Cardiac muscle cell (in vitro differentiated cells and primary cell): ENCODE data around the gene SETDB2. TPM values are rescaled to one million over a fixed set of nuclear protein-coding genes. Genes with fewer than 3 reads are reported as not detected.

ENCODE experiments used
- DNase-seq, 2 donors: peaks; one replicate each; pipeline versions ENCODE4 v3.0.0 to v3.0.0-alpha.2; 2010 to 2017; ENCODE audit warnings: low read depth in 1 of 2, low spot score in 1 of 2
- H3K27ac ChIP-seq: fragments of 200-600 bp; sonication (generic); 2 replicates; pipeline ENCODE4 v1.5.1; 2016
- H3K27me3 ChIP-seq: fragments of 200-600 bp; sonication (generic); 2 replicates; pipeline ENCODE4 v1.6.0; 2016; ENCODE audit warnings: control low read depth
- H3K36me3 ChIP-seq: fragments of 200-600 bp; sonication (generic); 2 replicates; pipeline ENCODE4 v1.5.1; 2016; ENCODE audit warnings: control low read depth
- H3K4me1 ChIP-seq: fragments of 200-600 bp; sonication (generic); 2 replicates; pipeline ENCODE4 v1.8.1; 2017; ENCODE audit warnings: low read depth, mild to moderate bottlenecking, mixed run types
- H3K4me3 ChIP-seq: fragments of 200-600 bp; sonication (generic); 2 replicates; pipeline ENCODE4 v1.5.1; 2016; ENCODE audit warnings: mild to moderate bottlenecking
- H3K9me3 ChIP-seq: fragments of 200-600 bp; sonication (generic); 2 replicates; pipeline ENCODE4 v1.5.1; 2017; ENCODE audit warnings: low read depth, mild to moderate bottlenecking, control low read depth
- CTCF ChIP-seq: IDR thresholded peaks from 2 replicates; pipeline ENCODE4 v1.5.1; 2012; ENCODE audit warnings: low read depth, mild to moderate bottlenecking, low read length
- polyA plus RNA-seq: library from polyadenylated mRNA; unstranded; fragments of >200 nt; fragmentation: Nextera tagmentation; extraction: Ambion mirVana; gene quantifications from 2 replicates; pipeline ENCODE4 v1.2.1, GENCODE V29; 2016
- total RNA-seq: library from RNA; depleted of rRNA; stranded (reverse); fragments of >200 nt; gene quantifications from 2 replicates; pipeline ENCODE4 v1.2.3, GENCODE V29; 2016

The SETDB2 gene
- total and polyA plus RNA-seq, 2 experiments from 2014 or later = 7.5 to 12.4 TPM

- H3K4me3 ChIP-seq = no peak overlapping the region
- peaks cover 32% of the 10 kb centered on the region for H3K36me3 ChIP-seq
- no peaks in the 10 kb centered on the region for H3K4me1 ChIP-seq
- no peaks in the 10 kb centered on the region for H3K27me3 ChIP-seq
- peak in 1 of 2 donors; percentile 22 for DNase-seq
- no peaks in the 10 kb centered on the region for H3K9me3 ChIP-seq
- no peak for TF ChIP-seq CTCF
- H3K27ac ChIP-seq = no peak overlapping the region
These were observed 28.1 kb downstream of the SETDB2 start for GRCh38 chr13:49472186-49472585.

- Histone ChIP-seq H3K9me3 (no peaks in the 10 kb centered on the region), H3K27ac (no peak overlapping the region), H3K36me3 (peaks cover 27% of the 10 kb centered on the region), H3K27me3 (no peaks in the 10 kb centered on the region), H3K4me3 (no peak overlapping the region), H3K4me1 (no peaks in the 10 kb centered on the region)
- no peak for TF ChIP-seq CTCF
- DNase-seq = no peak
These were observed 32.5 kb downstream of the SETDB2 start for GRCh38 chr13:49476529-49476928.

- no peak overlapping the region for H3K27ac ChIP-seq
- no peaks in the 10 kb centered on the region for H3K27me3 ChIP-seq
- peaks cover 17% of the 10 kb centered on the region for H3K36me3 ChIP-seq
- no peaks in the 10 kb centered on the region for H3K9me3 ChIP-seq
- no peak for TF ChIP-seq CTCF
- no peak overlapping the region for H3K4me3 ChIP-seq
- H3K4me1 ChIP-seq = no peaks in the 10 kb centered on the region
- no peak for DNase-seq
These were observed 37.7 kb downstream of the SETDB2 start for GRCh38 chr13:49481788-49482187.

- no peak overlapping the region for H3K27ac ChIP-seq
- H3K4me3 ChIP-seq = no peak overlapping the region
- H3K9me3 ChIP-seq = no peaks in the 10 kb centered on the region
- peaks cover 4% of the 10 kb centered on the region for H3K36me3 ChIP-seq
- H3K27me3 ChIP-seq = no peaks in the 10 kb centered on the region
- no peak for DNase-seq
- no peaks in the 10 kb centered on the region for H3K4me1 ChIP-seq
- TF ChIP-seq CTCF = no peak
These were observed 44.5 kb downstream of the SETDB2 start for GRCh38 chr13:49488563-49488962.

GRCh38 chr13:49494645-49495044 is 50.6 kb downstream of the SETDB2 start:
- Histone ChIP-seq H3K4me1 (no peaks in the 10 kb centered on the region), H3K4me3 (no peak overlapping the region), H3K9me3 (no peaks in the 10 kb centered on the region), H3K27ac (no peak overlapping the region), H3K27me3 (no peaks in the 10 kb centered on the region), H3K36me3 (no peaks in the 10 kb centered on the region)
- no peak for DNase-seq
- no peak for TF ChIP-seq CTCF
